ENCODE measurements around the gene GPR107.

The GPR107 gene

GRCh38 chr9:130101915-130102314 lies 48.2 kb downstream of the GPR107 start:
- H3K4me1 ChIP-seq (ENCODE audit: control insufficient read depth in 1 of 2, insufficient read depth in 1 of 2, low read depth in 1 of 2, low read length in 1 of 2): no peaks in the 10 kb centered on the region
- peaks cover 96% of the 10 kb centered on the region for H3K36me3 ChIP-seq
- no peak for TF ChIP-seq CTCF (IDR thresholded peaks at IDR 0.05)
- H3K4me3 ChIP-seq (ENCODE audit: low read depth in 1 of 2, low read length in 1 of 2): no peak overlapping the region
- H3K9me3 ChIP-seq: no peaks in the 10 kb centered on the region
- H3K27me3 ChIP-seq: no peaks in the 10 kb centered on the region
- no peak overlapping the region for H3K27ac ChIP-seq

- peak overlapping the region; percentile 52 for H3K27ac ChIP-seq
- H3K36me3 ChIP-seq: peaks cover 91% of the 10 kb centered on the region
- no peak overlapping the region for H3K4me3 ChIP-seq (ENCODE audit: low read depth in 1 of 2, low read length in 1 of 2)
- no peaks in the 10 kb centered on the region for H3K27me3 ChIP-seq
- no peaks in the 10 kb centered on the region for H3K4me1 ChIP-seq (ENCODE audit: control insufficient read depth in 1 of 2, insufficient read depth in 1 of 2, low read depth in 1 of 2, low read length in 1 of 2)
- H3K9me3 ChIP-seq: no peaks in the 10 kb centered on the region
- TF ChIP-seq CTCF (IDR thresholded peaks at IDR 0.05): no peak
Measured at GRCh38 chr9:130104491-130105193, 50.9 kb downstream of the GPR107 start.

- H3K27me3 ChIP-seq: no peaks in the 10 kb centered on the region
- H3K27ac ChIP-seq: no peak overlapping the region
- peaks cover 90% of the 10 kb centered on the region for H3K36me3 ChIP-seq
- H3K9me3 ChIP-seq: no peaks in the 10 kb centered on the region
- no peak overlapping the region for H3K4me3 ChIP-seq (ENCODE audit: low read depth in 1 of 2, low read length in 1 of 2)
- H3K4me1 ChIP-seq (ENCODE audit: control insufficient read depth in 1 of 2, insufficient read depth in 1 of 2, low read depth in 1 of 2, low read length in 1 of 2): no peaks in the 10 kb centered on the region
- no peak for TF ChIP-seq CTCF (IDR thresholded peaks at IDR 0.05)
Measured at GRCh38 chr9:130106860-130107233, 53.1 kb downstream of the GPR107 start.

GRCh38 chr9:130107234-130107861 lies 53.6 kb downstream of the GPR107 start:
- peak; percentile 58 for TF ChIP-seq CTCF (IDR thresholded peaks at IDR 0.05)
- Histone ChIP-seq H3K4me3 (ENCODE audit: low read depth in 1 of 2, low read length in 1 of 2) (no peak overlapping the region), H3K4me1 (ENCODE audit: control insufficient read depth in 1 of 2, insufficient read depth in 1 of 2, low read depth in 1 of 2, low read length in 1 of 2) (no peaks in the 10 kb centered on the region), H3K27ac (no peak overlapping the region), H3K9me3 (no peaks in the 10 kb centered on the region), H3K36me3 (peaks cover 90% of the 10 kb centered on the region), H3K27me3 (no peaks in the 10 kb centered on the region)

- H3K27ac ChIP-seq: no peak overlapping the region
- no peaks in the 10 kb centered on the region for H3K4me1 ChIP-seq (ENCODE audit: control insufficient read depth in 1 of 2, insufficient read depth in 1 of 2, low read depth in 1 of 2, low read length in 1 of 2)
- H3K9me3 ChIP-seq: no peaks in the 10 kb centered on the region
- H3K4me3 ChIP-seq (ENCODE audit: low read depth in 1 of 2, low read length in 1 of 2): no peak overlapping the region
- no peaks in the 10 kb centered on the region for H3K27me3 ChIP-seq
- no peak for TF ChIP-seq CTCF (IDR thresholded peaks at IDR 0.05)
- H3K36me3 ChIP-seq: peaks cover 89% of the 10 kb centered on the region
Measured at GRCh38 chr9:130107955-130108354, 54.2 kb downstream of the GPR107 start.

All from neutrophil (primary cell).